Stimulated activated CD4-positive, alpha-beta T cell treated with anti-CD3 and anti-CD28 coated beads, TNF-alpha, amount 100 ng/mL, for 4 hours (primary cell): Measurements from ENCODE around the gene PRDM16.

Experiments used
- DNase-seq, 3 experiments: peaks; one replicate each; pipeline ENCODE4 v3.0.0-alpha.2; 2020; ENCODE audit warnings: low read depth in 3 of 3

Gene PRDM16

DNA sequence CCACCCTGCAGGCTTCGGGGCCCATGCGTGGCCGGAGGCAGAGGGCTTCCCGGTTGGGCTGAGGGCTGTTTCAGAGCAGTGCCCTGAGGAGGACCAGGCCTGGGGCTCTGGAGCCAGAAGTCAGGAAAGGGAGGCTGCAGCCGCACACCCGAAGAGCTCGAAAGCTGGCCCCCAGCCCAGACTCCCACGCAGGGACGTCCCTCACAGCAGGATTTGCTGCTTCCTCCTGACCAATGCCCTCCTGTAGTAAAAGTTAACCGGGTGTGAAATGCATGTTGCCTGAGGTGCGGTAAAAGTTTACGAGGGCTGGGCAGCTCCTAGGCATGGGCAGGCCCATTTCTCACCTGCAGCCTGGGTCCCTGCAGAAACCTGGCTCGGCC, 283.9 kb downstream of the PRDM16 start:
- DNase-seq, result no peak

- no peak for DNase-seq
Observed at GRCh38 chr1:3353876-3354275, 284.9 kb downstream of the PRDM16 start.

GRCh38 chr1:3355089-3355488, 286.1 kb downstream of the PRDM16 start:
- no peak for DNase-seq

DNA sequence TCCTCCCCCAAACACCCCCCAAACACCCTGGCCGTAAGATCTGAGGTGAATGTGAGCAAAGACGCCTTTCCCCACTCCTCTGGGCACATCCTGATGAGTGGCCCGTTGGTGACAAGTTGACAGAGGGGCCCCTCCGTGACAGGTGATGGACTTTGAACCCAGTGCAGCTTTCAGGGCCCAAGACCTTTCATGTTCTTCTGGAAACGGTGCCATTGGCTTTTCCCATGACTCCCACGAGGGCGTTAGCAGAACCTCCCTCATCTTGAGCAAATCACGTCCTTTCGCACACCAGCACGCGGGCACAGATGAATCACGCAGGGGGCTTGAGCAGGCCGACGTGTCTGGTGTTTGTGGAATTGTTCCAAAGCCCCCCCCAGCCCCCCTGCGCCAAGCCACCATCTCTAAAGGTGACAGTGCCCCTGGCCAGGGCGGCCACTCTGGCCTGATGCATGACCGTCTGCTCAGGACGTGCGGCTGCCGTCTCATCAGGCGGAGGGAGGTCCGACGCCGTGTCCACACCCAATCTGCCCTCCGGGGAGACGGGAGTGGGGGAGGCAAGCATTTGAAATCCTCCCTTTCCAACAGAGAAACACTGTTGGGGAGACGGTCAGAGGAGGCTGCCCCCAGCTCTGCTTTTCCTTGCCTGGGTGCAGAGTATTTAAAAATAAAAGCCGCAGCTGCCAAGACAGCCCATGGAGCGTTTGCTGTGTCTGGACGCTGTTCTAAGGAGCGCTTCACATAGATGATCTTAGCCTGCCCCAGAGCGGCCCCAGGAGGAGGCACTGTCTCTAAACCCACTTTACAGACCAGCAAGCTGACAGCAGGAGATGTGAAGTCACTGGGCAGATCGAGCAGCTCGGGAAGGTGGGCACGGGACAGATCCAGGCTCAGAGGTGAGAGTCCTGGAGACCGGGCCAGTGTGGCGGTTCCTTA, 287.2 kb downstream of the PRDM16 start:
- no peak for DNase-seq

GRCh38 chr1:3356827-3357460, 287.9 kb downstream of the PRDM16 start:
- DNase-seq, result no peak

- DNase-seq, result no peak
Observed at GRCh38 chr1:3357526-3358297, 288.7 kb downstream of the PRDM16 start.

DNA sequence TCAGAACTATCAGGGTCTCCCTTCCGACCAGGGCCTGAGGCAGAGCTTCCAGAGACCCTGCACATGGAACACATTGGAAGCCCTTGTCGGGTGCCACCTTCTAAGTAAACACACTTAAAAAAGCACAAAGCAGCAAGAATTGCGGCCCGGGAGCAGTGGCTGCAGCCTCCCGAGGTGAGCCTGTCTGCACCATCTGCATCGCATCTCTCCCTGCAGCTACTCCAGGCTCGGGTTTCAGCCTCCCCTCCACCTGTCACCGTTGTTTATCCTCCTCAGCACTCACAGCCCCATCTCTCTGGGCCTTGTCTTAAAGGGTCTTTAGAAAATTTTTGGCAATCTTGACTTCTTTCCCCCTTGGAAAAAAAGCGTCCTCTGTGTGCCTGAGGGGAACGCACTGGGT, 290.3 kb downstream of the PRDM16 start:
- DNase-seq, result no peak

DNA sequence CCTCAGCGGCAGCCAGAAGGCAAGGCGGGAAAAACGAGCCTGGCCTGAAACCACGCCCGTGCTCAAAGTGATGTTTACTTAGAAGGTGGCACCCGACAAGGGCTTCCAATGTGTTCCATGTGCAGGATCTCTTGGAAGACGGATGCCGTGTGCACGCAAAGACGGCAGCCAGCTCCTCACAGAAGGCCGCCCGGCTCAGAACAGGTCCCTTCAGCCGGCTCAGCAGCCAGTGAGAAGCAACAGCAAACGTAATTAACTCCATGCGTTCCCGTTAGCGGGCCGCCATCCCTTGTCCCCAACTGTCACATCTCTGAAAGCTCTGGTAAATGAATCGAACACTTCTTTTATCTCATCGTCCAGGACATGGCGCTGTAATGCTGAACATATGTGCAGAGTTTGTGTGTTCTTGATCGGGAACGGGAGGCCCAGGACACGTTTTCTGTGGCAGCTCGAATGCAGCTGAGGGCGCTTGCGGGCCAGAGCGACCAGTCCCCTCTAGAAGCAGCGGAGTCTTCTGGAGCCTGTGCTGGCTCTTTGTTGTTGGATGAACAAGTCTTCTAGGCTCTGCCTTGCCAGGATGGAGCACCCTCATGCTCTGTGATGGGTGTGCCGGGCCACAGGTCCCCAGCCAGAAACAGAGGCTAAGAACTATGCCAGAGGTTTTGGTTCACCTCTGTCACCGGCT, 290.9 kb downstream of the PRDM16 start:
- DNase-seq, result no peak

DNA sequence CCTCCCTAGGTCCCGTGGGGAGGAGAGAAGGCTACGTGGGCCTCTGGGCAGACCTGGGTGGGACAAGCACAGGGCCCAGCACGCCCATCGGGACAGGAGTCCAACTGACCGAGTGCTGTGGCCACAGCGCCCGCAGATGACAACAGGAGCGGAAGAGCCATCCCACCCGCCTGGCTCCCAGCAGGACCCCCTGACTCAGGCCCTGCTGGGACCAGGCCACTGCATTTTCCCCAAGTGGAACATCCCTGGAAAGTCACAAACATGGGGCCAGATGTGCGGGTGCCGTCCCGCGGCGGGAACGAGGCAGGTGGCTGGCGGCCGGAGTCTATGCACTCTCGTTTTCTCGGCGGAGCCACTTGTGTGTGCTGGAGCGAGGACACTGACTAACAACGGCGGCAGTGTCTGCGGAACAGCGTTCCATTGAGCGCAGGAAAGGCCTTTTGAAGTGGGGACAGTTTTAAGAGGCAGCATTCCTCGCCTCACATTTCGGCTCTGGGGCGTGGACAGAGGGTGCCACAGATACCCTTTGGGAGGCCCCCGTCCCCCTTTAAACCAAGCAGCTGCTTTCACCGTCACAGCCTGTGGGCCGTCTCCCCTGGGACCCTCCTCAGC, 291.7 kb downstream of the PRDM16 start:
- no peak for DNase-seq

DNA sequence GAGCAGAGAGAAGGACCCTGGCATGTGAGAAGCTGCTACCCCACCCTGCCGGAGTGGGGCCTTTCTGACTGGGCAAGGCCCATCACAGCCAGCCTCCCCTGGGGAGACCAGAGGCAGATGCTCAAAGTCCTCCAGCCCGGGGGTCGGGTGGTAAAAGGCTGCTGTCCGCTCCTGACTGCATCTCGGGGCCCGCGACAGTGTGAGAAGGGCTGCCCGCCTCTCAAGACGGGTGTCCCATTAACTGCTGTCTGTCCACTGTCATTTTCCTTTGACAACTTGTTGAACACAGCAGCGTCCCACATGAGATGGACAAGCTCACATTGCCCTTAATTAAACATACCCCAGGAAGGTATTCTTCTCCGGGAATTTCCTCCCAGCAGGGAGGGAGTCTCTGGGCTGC, 294.0 kb downstream of the PRDM16 start:
- no peak for DNase-seq

GRCh38 chr1:3363756-3364155, 294.8 kb downstream of the PRDM16 start:
- no peak for DNase-seq

GRCh38 chr1:3364551-3364950, 295.5 kb downstream of the PRDM16 start:
- no peak for DNase-seq

- DNase-seq, result no peak
Observed at GRCh38 chr1:3364983-3365382, 296.0 kb downstream of the PRDM16 start.

- DNase-seq, result no peak
Observed at GRCh38 chr1:3365523-3366125, 296.6 kb downstream of the PRDM16 start.

DNA sequence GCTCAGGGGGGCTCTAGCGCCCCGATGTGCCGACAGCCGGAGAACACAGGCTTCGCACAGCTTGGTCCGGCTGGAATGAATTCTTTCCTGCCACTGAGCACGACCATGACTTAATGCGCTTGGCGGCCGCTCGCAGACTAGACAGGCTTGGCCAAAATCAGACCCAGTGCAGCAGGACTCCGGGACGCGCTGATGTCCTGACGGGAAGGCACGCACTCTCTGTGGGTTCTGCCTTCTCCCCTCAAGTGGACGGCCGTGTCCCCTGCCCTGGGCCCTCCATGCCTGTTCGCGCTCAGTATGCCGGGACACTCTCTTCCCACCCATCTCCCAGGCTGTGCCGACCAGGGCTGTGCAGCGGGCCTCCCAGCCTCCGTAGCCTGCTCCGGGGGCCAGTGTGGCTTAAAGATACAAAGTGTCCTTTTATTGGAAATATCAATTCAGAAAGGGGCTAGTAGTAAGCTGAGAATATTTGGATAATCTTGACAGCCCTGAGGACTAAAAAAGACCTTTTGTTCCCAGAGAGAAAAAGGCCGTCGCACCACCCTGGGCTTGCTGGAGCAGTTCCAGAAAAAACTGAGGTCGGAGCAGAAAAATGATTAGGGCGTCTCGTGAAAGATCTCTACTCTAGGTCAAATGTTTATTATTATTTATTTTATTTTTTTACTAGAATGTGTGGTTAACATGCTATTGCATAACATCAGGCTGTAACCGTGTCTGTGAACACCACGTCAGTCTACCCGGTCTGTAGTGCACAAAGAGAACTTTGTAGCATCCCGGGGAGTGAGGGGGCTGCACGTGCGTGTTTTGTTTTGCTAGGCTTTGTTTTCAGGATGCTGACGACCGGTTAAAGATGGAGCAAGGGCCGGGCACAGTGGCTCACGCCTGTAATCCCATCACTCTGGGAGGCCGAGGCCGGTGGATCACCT, 297.4 kb downstream of the PRDM16 start:
- DNase-seq, result no peak

- no peak for DNase-seq
Observed at GRCh38 chr1:3367376-3367775, 298.4 kb downstream of the PRDM16 start.

- no peak for DNase-seq
Observed at GRCh38 chr1:3368059-3368458, 299.1 kb downstream of the PRDM16 start.

GRCh38 chr1:3368711-3369445, 299.9 kb downstream of the PRDM16 start:
- no peak for DNase-seq

DNA sequence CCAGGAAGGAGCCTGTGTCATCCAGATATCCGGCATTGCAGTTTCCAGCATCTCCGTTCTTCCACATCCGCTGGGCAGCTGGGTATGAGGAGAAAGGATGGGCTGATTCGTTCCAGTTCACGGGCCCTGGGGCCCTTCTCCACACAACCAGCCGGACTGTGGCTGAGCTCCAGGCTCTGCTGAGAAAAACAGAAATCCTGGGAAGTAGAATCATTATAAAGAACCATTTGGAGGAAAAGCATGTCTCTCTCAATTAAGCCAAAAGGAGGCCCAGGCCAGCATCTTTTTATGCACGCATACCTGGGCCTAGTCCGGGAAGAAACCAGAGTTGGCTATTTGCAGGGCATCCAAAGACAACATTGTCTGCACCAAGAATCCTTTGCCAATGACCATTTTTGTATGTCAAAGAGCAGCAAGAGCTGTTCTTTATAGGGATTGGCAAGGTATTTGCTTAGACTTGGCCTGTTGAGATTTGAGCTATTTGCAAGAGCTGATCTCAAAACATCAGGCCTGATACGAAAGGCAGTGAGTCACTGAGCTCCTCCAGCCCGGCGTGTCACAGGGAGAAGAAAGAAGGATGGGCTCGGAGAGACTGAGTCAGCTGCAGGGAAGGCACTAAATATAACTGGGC, 300.6 kb downstream of the PRDM16 start:
- no peak for DNase-seq
